GM18909 (cell line): ENCODE results near the gene CYP2E1.
"Not testable (repeated sequence)": the region's sequence is repeated elsewhere in the genome, so short reads cannot be mapped to it uniquely, and the experiment has no call there.

Experiments used
- ATAC-seq: cut with Tn5 transposase; IDR thresholded peaks from one replicate; pipeline ENCODE4 v1.9.1; 2021; ENCODE audit warnings: mild to moderate bottlenecking; ENCODE audit not compliant: unreplicated experiment, poor library complexity

CYP2E1 gene

GRCh38 chr10:133568287-133568614, 41.1 kb downstream of the CYP2E1 start:
- ATAC-seq: no peak

- not testable (repeated sequence) for ATAC-seq
These were observed 41.8 kb downstream of the CYP2E1 start for GRCh38 chr10:133568831-133569527.

- ATAC-seq: not testable (repeated sequence)
These were observed 42.6 kb downstream of the CYP2E1 start for GRCh38 chr10:133569801-133570200.

- ATAC-seq: not testable (repeated sequence)
These were observed 44.9 kb downstream of the CYP2E1 start for GRCh38 chr10:133572055-133572454.

- not testable (repeated sequence) for ATAC-seq
These were observed 46.3 kb downstream of the CYP2E1 start for GRCh38 chr10:133573460-133573859.

- not testable (repeated sequence) for ATAC-seq
These were observed 49.9 kb downstream of the CYP2E1 start for GRCh38 chr10:133577037-133577436.
